HT1080 (cell line): Measurements from ENCODE around the gene IDS. TPM values are rescaled to one million over a fixed set of nuclear protein-coding genes. Genes with fewer than 3 reads are reported as not detected.
"Not testable (repeated sequence)": the region's sequence is repeated elsewhere in the genome, so short reads cannot be mapped to it uniquely, and the experiment has no call there.

Experiments
- DNase-seq: peaks from one replicate; pipeline ENCODE4 v3.0.0-alpha.2; 2015; ENCODE audit warnings: low read depth
- total RNA-seq: library from RNA; depleted of rRNA; stranded (reverse); fragments of >200 nt; shearing (Covaris generic); gene quantifications from 2 replicates; pipeline ENCODE4 v1.2.3, GENCODE V29; 2014

IDS gene
- total RNA-seq, 1 experiment from 2014 or later: 88.4 TPM

DNA sequence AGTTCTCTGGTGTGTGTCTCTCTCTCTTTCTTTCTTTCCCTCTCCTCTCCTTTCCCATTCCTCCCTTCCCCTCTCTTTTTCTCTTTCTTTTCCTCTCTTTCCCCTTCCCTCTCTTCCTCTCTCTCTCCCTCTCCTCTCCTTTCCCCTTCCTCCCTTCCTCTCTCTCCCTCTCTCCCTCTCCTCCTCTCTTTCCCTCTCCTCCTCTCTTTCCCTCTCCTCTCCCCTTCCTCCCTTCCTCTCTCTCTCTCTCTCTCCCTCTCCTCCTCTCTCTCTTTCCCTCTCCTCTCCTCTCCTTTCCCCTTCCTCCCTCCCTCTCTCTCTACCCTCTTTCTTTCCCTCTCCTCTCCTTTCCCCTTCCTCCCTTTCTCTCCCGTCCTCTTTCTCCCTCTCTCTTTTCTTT is 23.3 kb upstream of the IDS start:
- no peak for DNase-seq

DNA sequence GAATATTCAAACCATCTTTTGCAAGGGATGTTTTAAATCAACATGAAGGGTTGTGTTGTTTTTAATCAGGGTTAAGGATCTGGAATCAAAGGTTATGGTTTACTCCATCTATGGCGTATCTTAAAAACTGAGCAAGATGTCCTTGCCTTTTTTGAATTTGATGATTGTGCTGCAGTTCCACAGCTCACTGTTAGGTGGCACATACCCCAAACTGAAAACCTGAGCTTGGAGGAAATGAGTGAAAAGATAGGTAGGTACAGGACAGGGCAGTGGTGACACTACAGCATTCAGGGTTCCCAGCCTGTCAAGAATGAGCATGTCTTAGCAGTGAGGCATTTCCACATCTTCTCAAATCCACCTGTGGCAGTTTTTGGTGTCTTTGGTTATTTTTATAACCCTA is 22.6 kb upstream of the IDS start:
- DNase-seq: peak; percentile 46

DNA sequence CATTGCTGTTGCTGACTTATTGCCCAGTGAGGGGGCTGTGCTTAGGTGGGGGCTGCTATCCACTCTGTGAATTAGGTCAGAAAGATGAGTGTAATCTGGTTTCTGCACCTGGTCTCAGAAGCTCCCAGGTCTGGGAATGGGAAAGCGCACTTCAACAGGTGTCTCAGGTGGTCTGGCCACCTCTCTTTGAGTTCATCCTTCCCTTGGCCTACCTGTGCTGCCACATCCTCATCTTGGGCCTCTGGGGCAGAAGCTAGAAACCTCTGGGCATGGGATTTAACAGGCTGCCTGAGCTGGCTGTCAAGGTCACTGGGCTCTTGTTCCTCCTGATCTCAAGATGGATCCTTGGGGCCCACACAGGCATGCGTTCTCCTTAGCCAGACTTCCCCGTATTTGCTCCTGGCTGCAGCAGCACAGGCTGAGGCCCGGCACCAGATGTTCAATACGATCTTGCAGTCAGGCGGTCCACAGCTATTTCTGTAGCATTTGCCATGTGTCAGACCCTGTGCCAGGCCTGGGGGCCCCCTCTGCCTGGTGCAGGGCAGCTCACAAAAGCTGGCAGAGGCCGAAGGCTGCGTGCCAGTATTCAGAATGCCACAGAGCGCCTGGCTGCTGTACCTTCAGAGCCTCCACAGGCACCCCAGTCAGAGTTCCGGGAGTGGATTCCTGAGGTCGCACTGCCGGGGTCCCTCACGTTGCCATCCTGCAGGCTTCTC is 21.4 kb upstream of the IDS start:
- not testable (repeated sequence) for DNase-seq

DNA sequence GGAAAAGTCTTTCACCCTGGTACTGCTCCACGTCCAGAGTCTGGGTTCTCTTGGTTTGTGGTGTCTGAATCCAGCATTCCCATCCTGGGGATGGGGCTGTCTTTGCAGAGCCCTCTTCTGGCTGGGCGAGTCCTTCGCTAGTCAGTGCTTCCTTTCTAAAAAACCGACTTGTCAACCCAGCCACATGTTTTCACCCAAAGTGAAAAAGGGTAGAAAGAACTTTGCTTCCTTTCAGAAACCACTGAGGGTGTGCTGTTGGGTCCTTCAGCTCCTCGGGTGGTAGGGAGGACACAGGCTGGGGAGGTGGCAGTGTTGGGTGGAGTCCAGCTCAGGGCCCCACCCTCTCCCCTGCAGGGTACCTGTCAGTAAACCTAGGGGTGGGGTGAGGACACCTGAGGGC is 20.8 kb upstream of the IDS start:
- DNase-seq: not testable (repeated sequence)

DNA sequence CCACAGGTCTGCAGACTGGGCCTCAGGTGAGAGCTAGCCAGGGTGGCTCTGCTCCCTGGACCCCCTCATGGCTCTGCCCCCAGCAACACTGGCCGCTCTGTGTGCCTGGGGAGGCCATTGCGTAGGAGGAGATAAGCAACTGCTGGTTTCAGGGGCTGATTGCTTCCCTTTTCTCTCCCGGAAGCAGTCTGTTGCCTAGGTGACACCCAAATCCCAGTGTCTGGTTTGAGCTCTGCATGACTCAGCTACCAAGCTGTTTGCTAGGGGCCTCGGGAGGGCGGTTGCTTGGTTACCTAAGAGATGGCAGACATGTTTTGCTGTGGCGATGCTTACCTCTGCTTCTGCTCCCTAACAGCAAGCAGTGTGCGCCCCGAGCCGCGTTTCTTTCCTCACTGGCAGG is 20.3 kb upstream of the IDS start:
- peak; percentile 77 for DNase-seq

DNA sequence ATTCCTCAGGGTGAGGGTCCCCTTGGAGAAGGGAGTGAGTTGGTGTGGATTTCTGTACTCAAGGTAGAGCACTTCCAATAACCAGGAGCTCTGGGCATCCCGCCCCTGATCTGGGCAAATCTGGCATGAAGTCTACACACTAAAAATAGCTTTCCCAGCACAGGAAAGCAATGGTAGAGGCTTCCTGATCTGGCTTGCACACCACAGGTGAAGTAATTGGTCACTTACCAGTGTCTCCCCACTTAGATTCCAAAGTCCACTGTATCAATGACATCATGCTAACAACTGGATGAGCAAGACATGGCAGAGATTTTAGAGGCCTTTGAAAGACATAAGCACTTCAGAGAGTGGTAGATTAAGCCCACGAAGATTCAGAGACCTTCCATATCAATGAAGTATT is 17.8 kb upstream of the IDS start:
- DNase-seq: no peak

DNA sequence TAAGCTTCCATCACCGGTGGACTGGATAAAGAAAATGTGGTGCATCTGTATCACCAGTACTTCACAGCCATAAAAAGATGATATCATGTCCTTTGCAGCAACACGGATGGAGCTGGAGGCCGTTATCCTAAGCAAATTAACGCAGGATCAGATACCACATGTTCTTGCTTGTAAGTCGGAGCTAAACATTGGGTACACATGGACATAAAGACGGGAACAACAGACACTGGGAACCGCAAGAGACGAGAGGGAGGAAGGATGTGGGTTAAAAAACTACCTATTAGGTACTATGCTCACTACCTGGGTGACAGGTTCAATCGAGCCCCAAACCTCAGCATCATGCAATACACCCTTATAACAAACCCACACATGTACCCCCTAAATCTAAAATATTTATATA is 16.3 kb upstream of the IDS start:
- no peak for DNase-seq

DNA sequence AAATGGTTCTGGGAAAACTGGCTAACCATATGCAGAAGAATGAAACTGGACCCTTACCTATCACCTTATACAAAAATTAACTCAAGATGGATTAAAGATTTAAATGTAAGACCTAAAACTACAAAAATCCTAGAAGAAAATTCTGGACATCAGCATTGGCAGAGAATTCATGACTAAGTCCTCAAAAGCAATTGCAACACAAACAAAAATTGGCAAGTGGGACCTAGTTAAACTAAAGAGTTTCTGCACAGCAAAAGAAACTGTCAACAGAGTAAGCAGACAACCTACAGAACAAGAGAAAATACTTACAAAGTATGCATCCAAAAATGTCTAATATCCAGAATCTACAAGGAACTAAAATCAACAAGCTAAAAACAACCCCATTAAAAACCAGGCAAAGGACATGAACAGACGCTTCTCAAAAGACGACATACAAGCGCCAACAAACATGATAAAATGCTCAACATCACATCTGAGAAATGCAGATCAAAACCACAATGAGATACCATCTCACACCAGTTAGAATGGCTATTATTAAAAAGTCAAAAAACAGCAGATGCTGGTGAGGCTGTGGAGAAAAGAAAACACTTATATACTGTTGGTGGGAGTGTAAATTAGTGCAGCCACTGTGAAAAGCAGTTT is 15.7 kb upstream of the IDS start:
- not testable (repeated sequence) for DNase-seq

DNA sequence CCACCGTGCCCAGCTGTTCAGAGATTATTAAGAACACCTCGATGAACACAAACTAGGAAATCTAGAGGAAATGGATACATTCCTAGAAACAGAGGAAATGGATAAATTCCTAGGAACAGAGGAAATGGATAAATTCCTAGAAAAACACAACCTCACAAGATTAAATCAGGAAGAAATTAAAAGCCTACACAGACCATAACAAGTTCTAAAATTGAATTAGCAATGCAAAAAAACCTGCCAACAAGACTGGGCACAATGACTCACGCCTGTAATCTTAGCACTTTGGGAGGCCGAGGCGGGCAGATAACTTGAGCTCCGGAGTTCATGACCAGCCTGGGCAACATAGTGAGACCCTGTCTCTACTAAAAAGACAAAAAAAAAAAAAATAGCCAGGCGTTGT is 13.1 kb upstream of the IDS start:
- peak; percentile 44 for DNase-seq

DNA sequence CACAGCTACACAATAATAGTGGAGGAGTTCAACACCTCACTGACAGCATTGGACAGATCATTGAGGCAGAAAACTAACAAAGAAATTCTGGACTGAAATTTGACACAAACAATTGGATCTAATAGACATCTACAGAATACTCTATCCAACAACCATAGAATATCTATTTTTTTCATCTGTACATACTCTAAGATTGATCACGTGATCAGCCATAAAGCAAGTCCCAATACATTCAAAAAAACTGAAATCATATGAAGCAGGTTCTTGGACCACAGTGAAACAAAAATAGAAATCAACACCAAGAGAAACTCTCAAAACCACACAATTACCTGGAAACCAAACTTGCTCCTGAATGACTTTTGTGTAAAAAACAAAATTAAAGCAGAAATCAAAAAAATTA is 12.2 kb upstream of the IDS start:
- no peak for DNase-seq

DNA sequence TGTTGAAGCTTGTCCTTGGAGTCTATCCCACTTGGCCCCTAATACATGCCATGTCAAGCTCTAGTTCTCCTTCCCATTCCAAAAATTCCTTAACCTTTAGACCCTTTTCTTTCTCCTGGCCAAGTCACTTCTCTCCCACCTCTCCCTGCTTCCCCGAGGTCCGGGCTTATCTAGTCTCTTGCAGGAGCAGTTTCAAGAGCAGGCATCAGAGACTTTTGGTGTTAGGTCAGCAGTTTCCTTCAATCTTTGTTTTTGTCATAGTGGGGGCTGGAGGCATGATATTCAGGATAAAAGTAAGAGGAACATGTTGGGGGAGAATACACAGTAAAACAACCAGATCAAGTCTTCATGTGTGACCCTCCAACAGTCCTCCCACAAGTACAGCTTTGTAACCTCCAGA is 11.5 kb upstream of the IDS start:
- DNase-seq: no peak

DNA sequence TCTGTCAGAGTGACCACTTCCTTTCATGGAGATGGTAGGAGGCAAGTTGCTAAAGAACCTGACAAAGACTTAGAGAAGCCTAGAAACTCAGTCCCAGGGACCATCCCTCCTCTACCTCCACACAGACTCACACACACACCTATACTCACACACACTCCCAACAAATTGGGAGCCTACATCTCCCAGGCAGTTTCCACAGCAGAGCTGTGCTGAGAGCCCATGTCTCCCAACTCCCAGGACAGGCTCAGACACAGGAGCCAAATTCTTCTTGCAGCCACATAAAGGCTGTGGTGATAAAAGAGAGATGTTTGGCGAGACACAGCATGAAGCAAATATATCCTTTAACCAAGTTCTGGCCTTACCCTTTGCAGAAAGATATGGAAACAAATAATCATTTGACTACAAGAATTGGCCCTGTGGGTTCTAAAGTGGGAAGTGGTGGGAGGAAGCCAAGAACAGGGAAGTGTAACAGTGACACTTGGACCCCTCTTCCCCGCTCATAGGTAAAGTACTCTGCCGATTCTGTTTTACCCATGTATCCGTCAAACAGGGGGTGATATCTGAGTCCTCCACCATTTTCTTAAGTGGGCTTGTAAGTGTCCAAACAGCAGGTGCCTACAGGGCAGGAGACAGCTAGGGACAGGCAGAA is 11.0 kb upstream of the IDS start:
- DNase-seq: no peak

DNA sequence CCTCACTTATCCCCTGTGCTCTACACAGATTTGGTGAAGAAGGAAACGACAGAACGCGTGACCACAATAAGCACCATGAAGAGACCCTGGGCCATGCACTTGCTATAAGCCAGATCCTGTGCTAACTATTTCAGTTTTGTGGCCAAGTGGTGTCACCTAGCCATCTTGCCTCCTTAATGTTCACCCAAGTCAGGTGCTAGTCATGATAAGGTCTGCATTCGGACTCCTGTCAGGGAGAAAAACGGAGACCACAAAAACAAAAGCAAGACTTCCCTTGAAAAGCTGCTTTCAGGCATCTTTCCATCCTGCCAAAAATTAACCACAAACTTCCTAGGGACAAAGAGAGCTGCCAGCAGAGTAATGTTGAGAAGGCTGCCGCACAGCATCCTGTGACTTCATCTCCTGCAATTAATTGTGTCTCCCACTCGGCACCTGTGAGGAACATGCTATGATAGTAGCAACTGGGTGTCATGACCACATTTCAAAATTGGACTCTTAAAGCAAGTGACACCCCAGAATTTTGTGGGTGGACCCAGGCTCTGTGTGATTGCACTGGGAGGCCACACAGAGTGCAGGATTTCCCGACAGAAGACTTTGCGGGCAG is 8.8 kb upstream of the IDS start:
- DNase-seq: peak; percentile 62

DNA sequence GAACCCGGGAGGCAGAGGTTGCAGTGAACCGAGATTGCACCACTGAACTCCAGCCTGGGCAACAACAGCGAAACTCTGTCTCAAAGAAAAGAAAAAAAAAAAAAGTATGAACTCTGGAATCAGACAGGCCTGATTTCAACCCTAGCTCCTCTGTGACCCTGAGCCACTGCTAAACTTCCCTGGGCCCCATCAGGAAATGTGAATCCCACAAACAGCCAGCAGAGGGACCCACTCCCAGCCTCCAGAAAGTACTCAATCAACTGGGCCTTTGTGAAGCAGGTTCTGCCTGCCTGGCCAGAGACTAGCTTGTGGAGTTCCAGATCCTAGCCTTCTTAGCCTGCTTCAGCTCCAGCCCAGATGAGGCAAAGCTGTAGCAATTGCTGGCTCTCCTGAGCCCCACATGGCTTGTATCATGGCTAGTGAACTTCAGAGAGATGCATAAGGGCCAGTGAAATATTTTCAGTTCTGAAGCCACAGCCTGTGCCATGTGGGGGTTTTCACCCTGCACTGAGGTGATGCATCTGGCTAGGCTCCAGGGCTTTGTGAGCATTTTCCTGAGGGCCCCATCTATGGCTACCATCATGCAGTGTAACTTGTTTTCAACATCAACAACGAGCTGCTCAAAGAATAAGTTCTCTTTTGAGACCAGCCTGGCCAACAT is 7.2 kb upstream of the IDS start:
- peak; percentile 65 for DNase-seq

DNA sequence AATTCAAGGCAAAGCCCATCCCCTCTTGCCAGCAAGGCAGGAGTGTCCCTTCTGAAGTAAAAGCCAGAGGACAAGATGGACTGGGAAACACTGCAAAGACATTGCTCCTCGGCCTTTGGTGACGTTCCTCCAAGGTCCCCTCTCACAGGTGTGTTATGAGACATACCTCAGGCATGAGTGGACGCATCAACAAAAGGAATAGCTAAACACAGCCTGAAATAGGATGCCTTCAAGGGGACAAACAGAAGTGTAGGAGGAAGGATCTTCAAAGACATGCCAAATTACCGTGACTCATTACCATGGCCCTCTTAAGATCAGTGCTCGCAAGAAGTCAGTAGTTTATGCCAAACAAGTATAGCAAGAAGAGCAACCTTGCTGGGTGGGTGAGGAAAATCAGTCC is 6.0 kb upstream of the IDS start:
- no peak for DNase-seq

DNA sequence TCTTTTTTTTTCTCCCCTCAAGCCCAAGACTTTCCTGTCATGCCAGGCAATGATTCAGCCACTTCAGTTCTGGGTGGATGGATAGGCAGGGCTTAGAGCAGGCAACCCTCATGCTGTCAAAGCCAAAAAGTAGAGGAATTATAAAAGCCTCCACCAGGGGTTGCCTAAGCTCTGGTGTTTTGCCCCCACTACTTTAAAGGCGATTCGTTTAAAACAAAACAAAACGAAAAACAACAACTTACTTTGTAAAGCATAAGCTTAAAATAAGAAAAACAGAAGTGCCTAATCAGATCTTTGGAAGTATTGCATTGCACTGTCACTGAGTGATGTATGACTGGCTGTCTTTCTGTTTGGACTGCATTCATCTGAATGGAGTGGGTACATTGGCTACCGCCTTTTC is 5.3 kb upstream of the IDS start:
- peak; percentile 64 for DNase-seq

DNA sequence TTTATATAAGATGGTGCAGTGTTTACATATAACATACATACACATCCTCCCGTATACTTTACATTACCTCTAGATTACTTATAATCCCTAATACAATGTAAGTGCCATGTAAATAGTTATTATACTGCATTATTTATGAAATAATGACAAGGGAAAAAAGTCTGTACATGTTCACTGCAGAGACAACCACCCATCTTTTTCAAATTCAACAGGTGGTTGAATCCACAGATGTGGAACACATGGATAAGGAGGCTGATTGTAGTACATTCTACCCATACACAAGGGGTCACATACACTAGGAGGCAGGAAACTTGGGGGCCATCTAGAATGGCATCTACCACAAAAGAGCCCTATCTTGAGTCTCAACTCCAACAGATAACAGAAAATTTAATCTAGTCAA is 3.4 kb upstream of the IDS start:
- no peak for DNase-seq

DNA sequence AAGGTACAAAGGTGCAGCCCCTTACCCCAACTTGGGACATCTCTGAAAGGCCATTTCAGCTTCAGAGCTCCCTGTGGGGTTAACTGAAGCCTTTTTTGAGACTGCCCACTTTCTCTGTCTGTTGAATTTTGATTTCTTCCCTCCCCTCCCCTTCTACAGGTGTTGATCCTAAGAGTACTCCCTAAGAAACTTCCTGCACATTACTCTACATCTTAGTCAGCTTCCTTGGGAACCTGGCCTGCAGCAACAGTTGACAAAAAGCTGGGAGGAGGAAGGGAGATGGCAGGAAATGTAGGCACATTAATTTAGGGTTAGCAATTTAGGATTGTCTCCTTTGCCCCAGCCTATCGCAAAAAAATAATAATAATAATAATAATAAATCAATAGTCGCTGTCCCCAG is 1.2 kb upstream of the IDS start:
- DNase-seq: peak; percentile 54

DNA sequence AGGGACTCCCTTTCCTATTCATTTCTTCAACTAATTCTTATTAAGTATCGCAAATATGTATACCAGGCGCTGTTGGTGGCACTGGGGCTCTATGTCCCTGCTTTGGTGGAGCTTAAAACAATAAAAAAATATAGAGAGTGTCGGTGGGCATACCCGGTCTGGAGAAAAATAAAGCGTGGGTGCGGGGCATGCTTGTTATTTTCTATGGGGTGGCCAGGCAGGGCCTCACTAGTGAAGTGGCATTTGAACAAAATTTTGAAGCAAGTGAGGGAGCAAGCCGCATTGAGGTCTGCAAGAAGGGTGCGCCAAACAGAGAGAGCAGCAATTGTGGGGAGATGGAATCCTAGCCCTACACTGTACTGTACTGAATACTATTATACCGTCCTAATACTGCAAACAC is 565 bp upstream of the IDS start:
- DNase-seq: no peak

DNA sequence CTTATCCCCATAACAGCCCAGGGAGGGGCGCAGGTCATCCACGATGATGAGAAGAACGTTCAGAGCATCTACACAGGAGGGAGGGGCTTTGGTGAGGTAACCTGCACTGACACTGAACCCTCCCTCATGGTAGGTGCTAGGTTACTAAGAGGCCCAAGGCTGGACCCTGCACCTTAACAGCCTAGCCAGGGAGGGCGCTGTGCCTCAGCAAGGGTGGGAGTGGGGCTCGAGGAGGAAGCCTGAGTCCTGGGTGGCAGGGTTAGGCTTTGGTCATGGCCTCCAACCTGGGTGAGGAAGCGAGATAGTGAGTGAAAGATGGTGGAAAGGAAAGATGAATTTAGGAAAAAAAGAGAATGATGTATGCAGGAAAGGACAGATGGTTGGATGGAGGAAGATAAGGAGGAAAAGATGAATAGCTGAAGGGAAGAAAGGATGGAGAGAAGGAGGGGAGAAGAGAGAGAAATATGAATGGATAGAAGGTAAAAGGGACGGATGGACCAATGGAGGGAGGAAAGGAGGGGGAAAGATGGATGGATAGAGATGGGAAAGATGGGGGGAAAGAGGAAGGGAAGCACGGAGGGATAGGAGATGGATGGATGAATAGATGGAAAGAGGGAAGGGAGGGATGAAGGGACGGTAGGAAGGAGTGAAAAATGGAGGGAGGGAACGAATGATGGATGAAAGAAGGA is 736 bp downstream of the IDS start:
- DNase-seq: peak; percentile 40

DNA sequence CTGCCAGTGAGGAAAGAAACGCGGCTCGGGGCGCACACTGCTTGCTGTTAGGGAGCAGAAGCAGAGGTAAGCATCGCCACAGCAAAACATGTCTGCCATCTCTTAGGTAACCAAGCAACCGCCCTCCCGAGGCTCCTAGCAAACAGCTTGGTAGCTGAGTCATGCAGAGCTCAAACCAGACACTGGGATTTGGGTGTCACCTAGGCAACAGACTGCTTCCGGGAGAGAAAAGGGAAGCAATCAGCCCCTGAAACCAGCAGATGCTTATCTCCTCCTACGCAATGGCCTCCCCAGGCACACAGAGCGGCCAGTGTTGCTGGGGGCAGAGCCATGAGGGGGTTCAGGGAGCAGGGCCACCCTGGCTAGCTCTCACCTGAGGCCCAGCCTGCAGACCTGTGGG is 1.7 kb downstream of the IDS start:
- DNase-seq: peak; percentile 77
